ENCODE results near the gene SULT1B1. TPM values are rescaled to one million over a fixed set of nuclear protein-coding genes. Genes with fewer than 3 reads are reported as not detected.

The SULT1B1 gene
- total RNA-seq = 0.46 and 0.82 TPM in 2 replicates
- long read RNA-seq, full-length matches to known transcripts = 1 of 1 reads
- long read RNA-seq, partial matches to known transcripts = 0 of 1 reads
- long read RNA-seq, other reads (novel, unspliced or antisense) = 0 of 1 reads

DNA sequence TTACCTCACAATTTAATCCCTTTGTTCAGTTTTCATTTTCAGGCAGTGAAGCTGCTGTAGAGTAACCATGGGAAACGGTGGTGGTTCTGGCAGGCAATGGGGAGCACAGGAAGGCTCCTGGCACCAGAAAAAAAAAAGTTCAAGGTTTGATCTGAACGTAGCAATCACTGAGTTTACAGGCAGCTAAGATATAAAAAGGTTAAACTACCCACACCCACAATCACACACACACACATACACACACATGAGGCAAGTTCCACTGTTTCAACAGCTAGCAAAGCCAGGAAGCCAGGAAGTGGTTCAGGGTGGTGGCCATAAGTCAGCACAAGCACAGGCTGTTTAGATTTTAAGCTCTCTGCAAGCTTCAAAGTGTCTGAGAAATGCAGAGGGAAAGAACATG is at the start of gene SULT1B1:
SULT1B1 (minus strand) TSS at position 166 of the 400 bp plus-strand sequence. CDS start 5,403 bp downstream, outside the sequence.
- no peak for DNase-seq (ENCODE audit: low spot score, unreplicated experiment)
- H3K4me3 Mint-ChIP-seq (ENCODE audit: low read depth) = no peak within 1 kb of the TSS
- TF ChIP-seq, protein P1, sequence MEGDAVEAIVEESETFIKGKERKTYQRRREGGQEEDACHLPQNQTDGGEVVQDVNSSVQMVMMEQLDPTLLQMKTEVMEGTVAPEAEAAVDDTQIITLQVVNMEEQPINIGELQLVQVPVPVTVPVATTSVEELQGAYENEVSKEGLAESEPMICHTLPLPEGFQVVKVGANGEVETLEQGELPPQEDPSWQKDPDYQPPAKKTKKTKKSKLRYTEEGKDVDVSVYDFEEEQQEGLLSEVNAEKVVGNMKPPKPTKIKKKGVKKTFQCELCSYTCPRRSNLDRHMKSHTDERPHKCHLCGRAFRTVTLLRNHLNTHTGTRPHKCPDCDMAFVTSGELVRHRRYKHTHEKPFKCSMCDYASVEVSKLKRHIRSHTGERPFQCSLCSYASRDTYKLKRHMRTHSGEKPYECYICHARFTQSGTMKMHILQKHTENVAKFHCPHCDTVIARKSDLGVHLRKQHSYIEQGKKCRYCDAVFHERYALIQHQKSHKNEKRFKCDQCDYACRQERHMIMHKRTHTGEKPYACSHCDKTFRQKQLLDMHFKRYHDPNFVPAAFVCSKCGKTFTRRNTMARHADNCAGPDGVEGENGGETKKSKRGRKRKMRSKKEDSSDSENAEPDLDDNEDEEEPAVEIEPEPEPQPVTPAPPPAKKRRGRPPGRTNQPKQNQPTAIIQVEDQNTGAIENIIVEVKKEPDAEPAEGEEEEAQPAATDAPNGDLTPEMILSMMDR (IDR thresholded peaks at IDR 0.05; ENCODE audit: unreplicated experiment) = no peak
- H3K9me3 Mint-ChIP-seq (ENCODE audit: low read depth) = peaks cover 4% of the 10 kb centered on the region
- no peaks in the 10 kb centered on the region for H3K27me3 Mint-ChIP-seq
- H3K36me3 Mint-ChIP-seq (ENCODE audit: insufficient read depth) = peaks cover 1% of the 10 kb centered on the region
- peak within 1 kb of the TSS; percentile 48 for H3K27ac Mint-ChIP-seq
- peaks cover 26% of the 10 kb centered on the region for H3K4me1 Mint-ChIP-seq (ENCODE audit: low read depth)

DNA sequence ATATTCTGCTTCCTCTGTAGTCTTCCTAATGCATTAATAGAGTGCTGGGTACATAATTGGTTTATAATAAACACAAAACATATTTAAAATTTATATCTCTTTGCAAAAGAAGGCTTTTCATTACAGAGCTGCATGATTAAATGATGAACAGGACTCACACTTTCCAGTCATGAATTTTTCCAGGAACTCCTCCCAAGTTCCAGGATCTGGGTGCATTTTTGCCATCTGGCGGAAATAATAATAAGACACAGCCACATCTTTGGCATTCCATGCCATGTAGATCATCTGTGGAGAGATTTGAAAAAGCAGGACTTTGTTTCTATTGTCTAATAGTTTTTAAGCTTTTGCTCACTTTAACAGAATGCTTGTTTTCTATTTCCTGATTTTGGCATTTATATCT is 40.2 kb upstream of the SULT1B1 start:
- Mint-ChIP-seq H3K9me3 (ENCODE audit: low read depth) (no peaks in the 10 kb centered on the region), H3K36me3 (ENCODE audit: insufficient read depth) (no peaks in the 10 kb centered on the region), H3K27ac (no peak overlapping the region), H3K4me3 (ENCODE audit: low read depth) (no peak overlapping the region), H3K27me3 (no peaks in the 10 kb centered on the region), H3K4me1 (ENCODE audit: low read depth) (peaks cover 5% of the 10 kb centered on the region)
- TF ChIP-seq, protein P1 (IDR thresholded peaks at IDR 0.05; ENCODE audit: unreplicated experiment) = no peak
- DNase-seq (ENCODE audit: low spot score, unreplicated experiment) = no peak

DNA sequence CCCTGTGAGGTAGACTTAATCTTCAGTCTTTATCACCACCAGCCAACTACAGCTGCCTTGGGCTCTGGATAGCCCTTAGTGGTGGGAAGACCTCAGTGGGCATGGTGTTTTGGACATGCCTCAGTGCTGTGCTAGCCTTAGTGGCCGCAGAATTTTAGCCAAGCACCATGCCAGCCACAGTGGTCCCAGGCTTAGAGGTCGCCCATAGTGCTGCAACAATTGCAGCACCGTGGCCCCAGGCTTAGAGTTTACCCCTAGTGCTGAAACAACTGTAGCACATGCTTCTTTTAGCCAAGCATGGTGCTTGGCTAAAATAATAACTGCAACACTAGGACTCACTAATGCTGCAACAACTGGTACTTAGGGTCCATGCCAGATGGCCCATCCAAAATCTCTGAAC is 38.9 kb upstream of the SULT1B1 start:
- no peak overlapping the region for H3K27ac Mint-ChIP-seq
- no peak overlapping the region for H3K4me3 Mint-ChIP-seq (ENCODE audit: low read depth)
- no peaks in the 10 kb centered on the region for H3K36me3 Mint-ChIP-seq (ENCODE audit: insufficient read depth)
- TF ChIP-seq, protein P1 (IDR thresholded peaks at IDR 0.05; ENCODE audit: unreplicated experiment) = no peak
- H3K9me3 Mint-ChIP-seq (ENCODE audit: low read depth) = peaks cover 3% of the 10 kb centered on the region
- no peak for DNase-seq (ENCODE audit: low spot score, unreplicated experiment)
- no peaks in the 10 kb centered on the region for H3K27me3 Mint-ChIP-seq
- H3K4me1 Mint-ChIP-seq (ENCODE audit: low read depth) = peaks cover 5% of the 10 kb centered on the region

DNA sequence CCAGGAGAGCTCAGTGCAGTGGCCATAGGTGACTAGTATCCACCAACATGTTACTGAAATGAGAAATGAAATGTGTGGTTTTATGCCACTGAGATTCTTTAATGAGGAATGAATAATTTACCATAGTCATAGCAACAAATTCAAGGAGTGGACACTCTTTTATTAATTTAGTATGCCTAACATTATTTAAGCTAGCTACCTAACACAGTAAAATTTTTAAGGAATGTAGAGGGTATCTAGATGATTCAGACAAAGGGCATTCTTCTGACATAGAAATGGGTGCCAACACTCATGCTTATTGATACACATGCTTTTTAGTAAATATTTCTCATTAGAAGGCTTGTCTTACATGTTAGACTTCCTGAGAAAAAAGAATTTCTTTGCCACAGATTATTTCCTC is 33.3 kb upstream of the SULT1B1 start:
- Mint-ChIP-seq H3K27ac (no peak overlapping the region), H3K36me3 (ENCODE audit: insufficient read depth) (no peaks in the 10 kb centered on the region), H3K4me1 (ENCODE audit: low read depth) (no peaks in the 10 kb centered on the region), H3K9me3 (ENCODE audit: low read depth) (peaks cover 3% of the 10 kb centered on the region), H3K4me3 (ENCODE audit: low read depth) (no peak overlapping the region), H3K27me3 (no peaks in the 10 kb centered on the region)
- TF ChIP-seq, protein P1 (IDR thresholded peaks at IDR 0.05; ENCODE audit: unreplicated experiment) = no peak
- no peak for DNase-seq (ENCODE audit: low spot score, unreplicated experiment)

DNA sequence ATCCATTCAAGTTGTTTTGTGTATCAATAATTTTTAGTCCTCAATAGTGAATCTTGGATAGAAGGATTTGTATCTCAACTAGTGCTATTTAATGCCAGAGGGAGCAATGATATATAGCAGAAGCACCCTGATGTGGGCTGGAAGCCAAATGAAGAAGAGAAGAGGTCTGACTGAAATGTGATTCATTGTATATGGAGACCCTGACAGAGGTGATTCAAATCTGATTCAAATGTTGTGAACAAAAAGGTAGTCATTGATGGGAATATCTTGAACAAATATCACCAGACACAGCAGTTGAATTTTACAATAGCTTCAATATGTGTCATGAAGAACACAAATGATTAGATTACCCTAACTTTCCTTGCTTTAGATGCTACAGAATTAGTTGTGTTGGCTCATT is 27.5 kb upstream of the SULT1B1 start:
- no peaks in the 10 kb centered on the region for H3K9me3 Mint-ChIP-seq (ENCODE audit: low read depth)
- TF ChIP-seq, protein P1 (IDR thresholded peaks at IDR 0.05; ENCODE audit: unreplicated experiment) = no peak
- peaks cover 2% of the 10 kb centered on the region for H3K4me1 Mint-ChIP-seq (ENCODE audit: low read depth)
- no peak overlapping the region for H3K27ac Mint-ChIP-seq
- no peaks in the 10 kb centered on the region for H3K27me3 Mint-ChIP-seq
- H3K36me3 Mint-ChIP-seq (ENCODE audit: insufficient read depth) = no peaks in the 10 kb centered on the region
- no peak for DNase-seq (ENCODE audit: low spot score, unreplicated experiment)
- no peak overlapping the region for H3K4me3 Mint-ChIP-seq (ENCODE audit: low read depth)
